Testis (tissue), 3 donors: Measurements from ENCODE around the gene SEC14L5. TPM values are rescaled to one million over a fixed set of nuclear protein-coding genes. Genes with fewer than 3 reads are reported as not detected.
"Not testable (repeated sequence)": the region's sequence is repeated elsewhere in the genome, so short reads cannot be mapped to it uniquely, and the experiment has no call there.

Source experiments
- DNase-seq: peaks from one replicate; pipeline ENCODE4 v3.0.0-alpha.2; 2019
- H3K27ac ChIP-seq, 2 donors: fragments of 200-600 bp; sonication (generic); one replicate each; pipeline ENCODE4 v1.5.1; 2019
- H3K27me3 ChIP-seq: fragments of 200-600 bp; sonication (generic); one replicate; pipeline ENCODE4 v1.5.1; 2019
- H3K36me3 ChIP-seq: fragments of 200-600 bp; sonication (generic); one replicate; pipeline ENCODE4 v1.5.1; 2017; ENCODE audit warnings: low read depth; ENCODE audit errors: missing control alignments
- H3K4me1 ChIP-seq: fragments of 200-600 bp; sonication (generic); one replicate; pipeline ENCODE4 v1.5.1; 2019
- H3K4me3 ChIP-seq, 2 donors: fragments of 200-600 bp; sonication (generic); one replicate each; pipeline ENCODE4 v1.5.1; 2017 to 2019
- H3K9me3 ChIP-seq: fragments of 200-600 bp; sonication (generic); one replicate; pipeline ENCODE4 v1.5.1; 2017
- POLR2A ChIP-seq: fragments of 450-650 bp; IDR thresholded peaks from one replicate; pipeline ENCODE4 v1.6.1; 2017; ENCODE audit warnings: antibody characterized with exemption, mild to moderate bottlenecking, moderate library complexity
- WGBS, 2 donors: methylation state at CpG; one replicate each; pipeline ENCODE4 v1.1.5; 2018; 5-methylcytosine and 5-hydroxymethylcytosine counted together
- intact Hi-C: fragments of 100-400 bp; cut with DNase I; formaldehyde crosslinking; loops from one replicate; pipeline ENCODE4 v1.15.1; 2023; ENCODE audit warnings: low total_unique reads
- polyA plus RNA-seq: library from polyadenylated mRNA; stranded (reverse); fragments of 350-450 nt; fragmentation: Illumina TruSeq; extraction: RNeasy Lipid Tissue Mini Kit (QIAGEN cat#74804); gene quantifications from one replicate; pipeline ENCODE4 v1.2.3, GENCODE V29; 2014; ENCODE audit warnings: low read depth, low replicate concordance; ENCODE audit not compliant: insufficient read depth
- total RNA-seq, 2 donors: library from RNA; depleted of rRNA; stranded (reverse); fragments of >200 nt; gene quantifications; one replicate each; pipeline ENCODE4 v1.2.3, GENCODE V29; 2016
- TF ChIP-seq, protein P1 (sequence below), 3 experiments: fragments of 450-650 bp in 2 of 3; fragments of 200-600 bp in 1 of 3; sonication (generic) in 1 of 3; IDR thresholded peaks; one replicate each; pipeline ENCODE4 v1.5.1; 2016 to 2019; ENCODE audit warnings: antibody characterized with exemption in 3 of 3, mild to moderate bottlenecking in 2 of 3, moderate library complexity in 1 of 3

Gene SEC14L5
- total and polyA plus RNA-seq, 3 donors from 2014 or later, result 0.73 to 2.9 (median 1.2) TPM

DNA sequence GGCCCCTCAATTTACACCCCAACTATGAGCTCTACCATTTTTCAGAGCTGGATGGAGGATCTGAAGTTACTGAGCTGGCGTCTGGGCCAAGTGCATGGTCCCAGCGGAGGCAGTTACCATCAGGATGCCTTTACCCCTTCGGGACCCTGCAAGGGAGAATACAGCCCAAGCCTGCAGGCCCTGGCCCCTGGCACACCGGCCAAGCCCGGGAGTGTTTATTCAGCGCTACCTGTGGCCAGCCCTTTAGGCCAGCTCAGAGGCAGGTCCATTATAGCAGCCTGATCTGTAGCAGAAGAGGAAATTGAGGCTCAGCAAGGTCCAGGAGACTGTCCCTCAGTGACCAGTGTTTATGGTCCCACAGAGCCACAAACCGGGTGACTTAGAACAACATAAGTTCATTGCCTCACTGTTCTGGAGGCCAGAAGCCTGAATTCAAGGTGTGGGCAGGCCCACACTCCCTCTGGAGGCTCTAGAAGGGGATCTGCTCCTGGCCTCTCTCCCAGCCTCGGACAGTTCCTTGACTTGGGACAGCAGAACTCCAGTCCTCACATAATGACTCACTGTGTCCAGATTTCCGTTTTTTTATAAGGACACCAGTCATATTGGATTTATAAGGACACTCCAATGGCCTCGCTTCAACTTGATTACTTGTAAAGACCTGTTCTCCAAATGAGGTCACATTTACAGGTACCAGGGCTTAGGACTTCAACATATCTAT, 8.8 kb downstream of the SEC14L5 start:
- Histone ChIP-seq H3K27me3 (no peaks in the 10 kb centered on the region), H3K4me3 (no peak overlapping the region), H3K4me1 (no peaks in the 10 kb centered on the region), H3K9me3 (no peaks in the 10 kb centered on the region), H3K27ac (no peak overlapping the region), H3K36me3 (no peaks in the 10 kb centered on the region)
- 86 to 88% methylated on average over 5 to 10 of the region's 10 CpGs for WGBS, 2 donors
- TF ChIP-seq, protein P1, sequence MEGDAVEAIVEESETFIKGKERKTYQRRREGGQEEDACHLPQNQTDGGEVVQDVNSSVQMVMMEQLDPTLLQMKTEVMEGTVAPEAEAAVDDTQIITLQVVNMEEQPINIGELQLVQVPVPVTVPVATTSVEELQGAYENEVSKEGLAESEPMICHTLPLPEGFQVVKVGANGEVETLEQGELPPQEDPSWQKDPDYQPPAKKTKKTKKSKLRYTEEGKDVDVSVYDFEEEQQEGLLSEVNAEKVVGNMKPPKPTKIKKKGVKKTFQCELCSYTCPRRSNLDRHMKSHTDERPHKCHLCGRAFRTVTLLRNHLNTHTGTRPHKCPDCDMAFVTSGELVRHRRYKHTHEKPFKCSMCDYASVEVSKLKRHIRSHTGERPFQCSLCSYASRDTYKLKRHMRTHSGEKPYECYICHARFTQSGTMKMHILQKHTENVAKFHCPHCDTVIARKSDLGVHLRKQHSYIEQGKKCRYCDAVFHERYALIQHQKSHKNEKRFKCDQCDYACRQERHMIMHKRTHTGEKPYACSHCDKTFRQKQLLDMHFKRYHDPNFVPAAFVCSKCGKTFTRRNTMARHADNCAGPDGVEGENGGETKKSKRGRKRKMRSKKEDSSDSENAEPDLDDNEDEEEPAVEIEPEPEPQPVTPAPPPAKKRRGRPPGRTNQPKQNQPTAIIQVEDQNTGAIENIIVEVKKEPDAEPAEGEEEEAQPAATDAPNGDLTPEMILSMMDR (IDR thresholded peaks at IDR 0.05), result no peak
- no peak for TF ChIP-seq POLR2A
- DNase-seq, result no peak
- intact Hi-C loops, result no loop called here

DNA sequence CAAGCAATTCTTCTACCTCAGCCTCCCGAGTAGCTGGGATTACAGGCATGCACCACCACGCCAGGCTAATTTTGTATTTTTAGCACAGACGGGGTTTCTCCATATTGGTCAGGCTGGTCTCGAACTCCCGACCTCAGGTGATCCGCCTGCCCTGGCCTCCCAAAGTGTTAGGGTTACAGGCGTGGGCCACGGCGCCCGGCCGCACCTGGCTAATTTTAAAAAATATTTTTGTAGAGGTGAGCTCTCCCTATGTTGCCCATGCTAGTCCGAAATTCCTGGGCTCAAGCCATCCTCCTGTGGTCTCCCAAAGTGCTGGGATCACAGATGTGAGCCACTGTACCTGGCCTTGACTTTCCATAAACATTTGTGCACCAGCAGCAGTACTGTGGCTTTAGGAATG, 10.1 kb downstream of the SEC14L5 start:
- H3K27me3 ChIP-seq, H3K4me3 ChIP-seq, H3K36me3 ChIP-seq, intact Hi-C loops, H3K4me1 ChIP-seq, H3K9me3 ChIP-seq, DNase-seq, H3K27ac ChIP-seq: not testable (repeated sequence)
- WGBS, 2 donors, result 84 to 97% methylated on average over 12 of the region's 12 CpGs

DNA sequence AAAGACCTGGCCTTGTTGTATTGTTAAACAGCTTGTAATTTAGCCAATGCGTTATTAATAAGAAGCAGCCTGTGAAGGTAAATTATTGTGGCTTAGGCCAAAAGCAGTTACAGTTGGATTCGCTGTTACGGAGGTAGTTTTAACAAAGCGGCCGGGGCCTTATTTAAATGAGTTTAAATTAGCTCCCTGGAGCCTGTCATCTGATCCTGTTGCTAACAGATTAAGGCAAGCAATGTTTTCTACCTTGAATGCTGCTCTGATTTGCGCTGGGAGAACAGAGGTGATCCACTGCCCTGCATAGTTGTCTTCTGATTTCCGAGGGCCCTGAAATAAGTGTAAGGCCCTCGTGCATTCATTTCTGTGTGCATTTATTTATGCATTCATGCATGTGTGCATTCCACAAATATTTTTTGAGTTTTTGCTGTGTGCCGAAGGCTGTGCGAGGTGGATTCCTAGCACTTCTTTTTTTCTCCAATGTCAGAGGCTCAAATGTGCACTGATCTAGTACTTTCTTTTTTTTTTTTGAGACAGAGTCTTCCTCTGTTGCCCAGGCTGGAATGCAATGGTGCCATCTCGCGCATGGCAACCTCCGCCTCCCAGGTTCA, 10.9 kb downstream of the SEC14L5 start:
- no peaks in the 10 kb centered on the region for H3K4me1 ChIP-seq
- 83 to 85% methylated on average over 13 of the region's 13 CpGs for WGBS, 2 donors
- H3K36me3 ChIP-seq, result no peaks in the 10 kb centered on the region
- no peak for TF ChIP-seq POLR2A
- TF ChIP-seq, protein P1 (IDR thresholded peaks at IDR 0.05), result no peak
- H3K27me3 ChIP-seq, result no peaks in the 10 kb centered on the region
- no peak overlapping the region for H3K4me3 ChIP-seq
- DNase-seq, result no peak
- intact Hi-C loops, result no loop called here
- H3K27ac ChIP-seq, result no peak overlapping the region
- no peaks in the 10 kb centered on the region for H3K9me3 ChIP-seq

DNA sequence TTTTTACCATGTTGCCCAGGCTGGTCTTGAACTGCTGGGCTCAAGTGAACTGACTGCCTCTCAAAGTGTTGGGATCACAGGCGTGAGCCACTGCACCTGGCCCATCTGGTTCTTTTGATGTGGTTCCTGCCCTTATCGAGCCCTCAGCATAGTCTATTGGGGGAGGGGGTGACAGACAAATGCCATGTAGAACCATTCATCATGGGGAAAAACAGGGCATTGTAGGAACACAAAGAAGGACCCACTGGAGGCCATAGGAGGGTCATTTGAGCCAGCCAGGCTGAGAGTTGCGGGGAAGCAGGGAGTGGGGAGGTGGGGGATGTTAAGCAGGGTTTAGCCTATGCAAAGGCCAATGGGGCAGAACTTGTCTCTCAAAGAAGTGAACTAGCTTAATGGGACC, 11.9 kb downstream of the SEC14L5 start:
- H3K36me3 ChIP-seq, result no peaks in the 10 kb centered on the region
- WGBS, 2 donors, result 72 to 75% methylated on average over 2 to 3 of the region's 3 CpGs

DNA sequence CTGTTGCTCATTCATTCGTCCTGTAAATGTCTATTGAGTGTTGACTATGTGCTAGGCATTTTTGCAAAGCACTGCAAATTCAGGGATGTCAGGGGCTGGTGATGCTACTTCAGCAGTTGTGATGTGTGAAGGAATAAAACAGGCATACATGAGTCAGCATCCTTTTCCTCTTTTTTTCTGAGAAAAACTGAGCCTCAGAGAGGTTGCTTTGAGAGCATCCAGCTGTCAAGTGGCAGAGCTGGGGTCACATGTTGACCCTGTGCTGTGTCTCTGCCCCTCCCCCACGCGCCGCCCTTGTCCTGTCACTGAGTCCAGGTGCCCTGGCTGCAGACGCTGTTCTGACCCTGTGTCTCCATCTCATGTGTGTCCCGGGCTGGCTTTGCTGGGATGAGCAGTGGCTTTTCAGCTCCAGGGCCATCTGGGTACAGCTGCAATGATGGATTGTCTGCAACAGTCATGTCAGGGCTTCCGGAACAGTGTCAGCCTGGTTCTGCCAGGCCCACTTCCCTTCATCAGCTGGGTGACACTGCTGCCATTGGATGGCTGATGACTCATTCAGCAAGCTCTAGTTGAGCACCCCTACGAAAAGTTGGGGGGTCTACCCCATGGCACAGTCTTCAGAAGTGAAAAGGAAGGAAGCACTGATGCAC, 14.9 kb downstream of the SEC14L5 start:
- TF ChIP-seq, protein P1 (IDR thresholded peaks at IDR 0.05), result no peak
- Histone ChIP-seq H3K36me3 (no peaks in the 10 kb centered on the region), H3K4me1 (no peaks in the 10 kb centered on the region), H3K27ac (no peak overlapping the region), H3K27me3 (no peaks in the 10 kb centered on the region), H3K4me3 (no peak overlapping the region), H3K9me3 (no peaks in the 10 kb centered on the region)
- intact Hi-C loops, result no loop called here
- 60 to 87% methylated on average over 3 to 8 of the region's 8 CpGs for whole genome bisulfite sequencing, 2 donors
- no peak for DNase-seq

More for the DNA sequence above, 11.9 kb downstream of the SEC14L5 start:
- Histone ChIP-seq H3K4me1 (no peaks in the 10 kb centered on the region), H3K27ac (no peak overlapping the region), H3K27me3 (no peaks in the 10 kb centered on the region), H3K9me3 (no peaks in the 10 kb centered on the region), H3K4me3 (no peak overlapping the region)
- no peak for DNase-seq
- no peak for TF ChIP-seq POLR2A
- TF ChIP-seq, protein P1 (IDR thresholded peaks at IDR 0.05), result no peak
- intact Hi-C loops, result no loop called here
